BE2C (cell line): ENCODE results near the gene USH2A.

Experiments
- DNase-seq: peaks from one replicate; pipeline ENCODE4 v3.0.0-alpha.2; 2020
- H3K27me3 ChIP-seq: fragments of 250-450 bp; sonication (Bioruptor Pico); 2 replicates; pipeline ENCODE4 v1.5.1; 2020; ENCODE audit warnings: mild to moderate bottlenecking
- H3K36me3 ChIP-seq: fragments of 250-450 bp; sonication (Bioruptor Pico); 2 replicates; pipeline ENCODE4 v1.5.1; 2020; ENCODE audit warnings: mild to moderate bottlenecking
- H3K4me1 ChIP-seq: fragments of 250-450 bp; sonication (Bioruptor Pico); 2 replicates; pipeline ENCODE4 v1.5.1; 2020
- H3K4me3 ChIP-seq: 2 replicates; pipeline ENCODE4 v1.5.1; 2011; ENCODE audit warnings: low read depth, low read length
- H3K9me3 ChIP-seq: fragments of 250-450 bp; sonication (Bioruptor Pico); 2 replicates; pipeline ENCODE4 v1.5.1; 2020
- TF ChIP-seq, protein P1 (sequence below): IDR thresholded peaks from 2 replicates; pipeline ENCODE4 v1.5.1; 2012; ENCODE audit warnings: mild to moderate bottlenecking, low read depth, low read length

The USH2A gene

GRCh38 chr1:216448011-216448510, 24.8 kb upstream of the USH2A start:
- Histone ChIP-seq H3K27me3 (no peaks in the 10 kb centered on the region), H3K9me3 (no peaks in the 10 kb centered on the region), H3K4me1 (peaks cover 17% of the 10 kb centered on the region), H3K4me3 (no peak overlapping the region), H3K36me3 (no peaks in the 10 kb centered on the region)
- DNase-seq, result no peak
- TF ChIP-seq, protein P1, sequence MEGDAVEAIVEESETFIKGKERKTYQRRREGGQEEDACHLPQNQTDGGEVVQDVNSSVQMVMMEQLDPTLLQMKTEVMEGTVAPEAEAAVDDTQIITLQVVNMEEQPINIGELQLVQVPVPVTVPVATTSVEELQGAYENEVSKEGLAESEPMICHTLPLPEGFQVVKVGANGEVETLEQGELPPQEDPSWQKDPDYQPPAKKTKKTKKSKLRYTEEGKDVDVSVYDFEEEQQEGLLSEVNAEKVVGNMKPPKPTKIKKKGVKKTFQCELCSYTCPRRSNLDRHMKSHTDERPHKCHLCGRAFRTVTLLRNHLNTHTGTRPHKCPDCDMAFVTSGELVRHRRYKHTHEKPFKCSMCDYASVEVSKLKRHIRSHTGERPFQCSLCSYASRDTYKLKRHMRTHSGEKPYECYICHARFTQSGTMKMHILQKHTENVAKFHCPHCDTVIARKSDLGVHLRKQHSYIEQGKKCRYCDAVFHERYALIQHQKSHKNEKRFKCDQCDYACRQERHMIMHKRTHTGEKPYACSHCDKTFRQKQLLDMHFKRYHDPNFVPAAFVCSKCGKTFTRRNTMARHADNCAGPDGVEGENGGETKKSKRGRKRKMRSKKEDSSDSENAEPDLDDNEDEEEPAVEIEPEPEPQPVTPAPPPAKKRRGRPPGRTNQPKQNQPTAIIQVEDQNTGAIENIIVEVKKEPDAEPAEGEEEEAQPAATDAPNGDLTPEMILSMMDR, result no peak

DNA sequence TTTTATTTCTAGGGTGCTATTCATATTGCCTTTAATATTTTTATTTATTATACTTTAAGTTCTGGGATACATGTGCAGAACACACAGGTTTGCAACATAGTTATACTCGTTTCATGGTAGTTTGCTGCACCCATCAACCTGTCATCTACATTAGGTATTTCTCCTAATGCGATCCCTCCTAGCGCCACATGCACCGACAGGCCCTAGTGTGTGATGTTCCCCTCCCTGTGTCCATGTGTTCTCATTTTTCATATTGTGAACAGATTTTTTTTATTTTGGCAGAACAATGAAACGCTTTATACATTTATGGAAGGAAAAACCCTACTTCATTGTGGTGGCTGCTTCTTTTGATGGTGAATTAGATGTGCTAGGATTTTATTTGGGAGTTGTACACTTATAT, 14.4 kb upstream of the USH2A start:
- DNase-seq, result no peak
- Histone ChIP-seq H3K27me3 (no peaks in the 10 kb centered on the region), H3K4me1 (no peaks in the 10 kb centered on the region), H3K36me3 (no peaks in the 10 kb centered on the region), H3K9me3 (no peaks in the 10 kb centered on the region), H3K4me3 (no peak overlapping the region)
- TF ChIP-seq, protein P1, result no peak

GRCh38 chr1:216434232-216434631, 11.0 kb upstream of the USH2A start:
- Histone ChIP-seq H3K27me3 (no peaks in the 10 kb centered on the region), H3K4me1 (no peaks in the 10 kb centered on the region), H3K36me3 (no peaks in the 10 kb centered on the region), H3K4me3 (no peak overlapping the region), H3K9me3 (no peaks in the 10 kb centered on the region)
- DNase-seq, result no peak
- TF ChIP-seq, protein P1, result no peak

DNA sequence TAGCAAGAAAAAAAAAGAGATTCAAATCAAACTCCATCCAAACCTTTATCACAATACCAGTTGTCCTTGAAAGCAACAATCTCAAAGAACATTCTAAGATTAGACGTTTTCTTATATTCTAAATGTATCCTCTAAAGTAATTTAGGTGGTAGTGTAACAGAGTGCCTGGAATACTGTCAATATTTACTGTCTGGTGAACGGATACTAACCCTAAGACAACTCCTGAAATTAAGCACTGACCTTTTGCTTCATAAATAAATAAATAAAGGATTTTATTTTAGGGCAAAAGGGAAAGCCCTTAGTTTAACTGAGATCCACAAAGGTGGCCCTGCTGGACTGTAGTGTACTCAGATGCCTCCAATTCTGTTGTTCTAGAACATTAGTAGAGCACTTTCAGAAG, 9.9 kb upstream of the USH2A start:
- Histone ChIP-seq H3K4me3 (no peak overlapping the region), H3K27me3 (no peaks in the 10 kb centered on the region), H3K4me1 (no peaks in the 10 kb centered on the region), H3K9me3 (no peaks in the 10 kb centered on the region), H3K36me3 (no peaks in the 10 kb centered on the region)
- TF ChIP-seq, protein P1, result no peak
- DNase-seq, result no peak

DNA sequence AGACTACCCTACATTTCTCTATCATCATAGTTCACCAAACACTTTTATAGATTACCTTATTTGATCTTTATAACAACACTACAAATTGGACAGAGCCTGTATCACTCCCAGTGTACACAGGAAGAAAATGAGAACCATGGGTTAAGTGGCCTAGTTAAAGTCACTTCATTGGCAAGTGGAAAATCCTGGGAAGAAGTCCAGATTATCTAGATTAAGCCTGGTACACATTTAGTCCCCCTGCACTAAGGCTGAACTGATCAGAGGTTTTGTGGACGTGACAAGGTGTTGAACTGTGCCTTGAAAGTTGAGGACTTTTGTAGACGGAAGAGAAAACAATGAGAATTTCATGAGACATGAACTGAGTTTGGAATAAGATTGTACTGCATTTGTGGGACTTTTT, 7.5 kb upstream of the USH2A start:
- H3K27me3 ChIP-seq, result no peaks in the 10 kb centered on the region

DNA sequence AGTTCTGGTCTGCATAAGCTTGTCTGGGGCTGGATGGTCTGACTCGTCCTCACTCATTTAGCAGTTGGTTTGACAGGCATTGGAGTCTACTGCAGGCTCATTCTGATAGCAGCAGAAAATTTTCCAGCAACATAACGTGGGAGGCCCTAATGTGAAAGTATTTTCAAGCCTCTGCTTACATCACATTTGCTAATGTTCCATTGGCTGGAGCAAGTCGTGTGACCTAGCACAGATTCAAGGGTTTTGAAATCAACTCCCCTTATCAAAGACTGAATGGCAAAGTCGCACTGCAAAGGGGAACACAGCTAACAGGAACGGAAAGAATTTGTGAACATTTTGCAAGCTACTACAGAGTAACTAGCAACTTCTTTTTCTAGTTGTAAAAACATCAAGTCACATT, 2.3 kb upstream of the USH2A start:
- TF ChIP-seq, protein P1, result no peak
- DNase-seq, result no peak

More for the DNA sequence above, 7.5 kb upstream of the USH2A start:
- no peaks in the 10 kb centered on the region for H3K36me3 ChIP-seq
- no peaks in the 10 kb centered on the region for H3K9me3 ChIP-seq
- TF ChIP-seq, protein P1, result no peak
- no peak overlapping the region for H3K4me3 ChIP-seq
- H3K4me1 ChIP-seq, result peaks cover under 1% of the 10 kb centered on the region
- DNase-seq, result no peak

More for the DNA sequence above, 2.3 kb upstream of the USH2A start:
- H3K27me3 ChIP-seq, result no peaks in the 10 kb centered on the region
- H3K4me1 ChIP-seq, result peaks cover 10% of the 10 kb centered on the region
- H3K36me3 ChIP-seq, result no peaks in the 10 kb centered on the region
- no peaks in the 10 kb centered on the region for H3K9me3 ChIP-seq
- H3K4me3 ChIP-seq, result no peak overlapping the region
